Left ventricle myocardium superior (tissue), 1 donor: Measurements from ENCODE around the gene KCNQ1. TPM values are rescaled to one million over a fixed set of nuclear protein-coding genes. Genes with fewer than 3 reads are reported as not detected.
A peak's percentile ranks its signal among the peaks of the same experiment; 100 is the strongest.

ENCODE experiments used
- ATAC-seq: fragments of 200-7000 bp; cut with Tn5 transposase; one replicate; pipeline ENCODE4 v1.9.1; 2020; ENCODE audit warnings: mild to moderate bottlenecking, moderate library complexity
- DNase-seq: peaks from one replicate; pipeline ENCODE4 v3.0.0-alpha.2; 2020
- intact Hi-C: fragments of 100-400 bp; cut with micrococcal nuclease; formaldehyde crosslinking; loops from one replicate; pipeline ENCODE4 v1.11.0; 2022
- total RNA-seq: library from RNA; stranded (reverse); fragmentation: NEBNext Ultra II Directional; extraction: Animal tissue kit (Norgen Biotek cat#: 25700); gene quantifications from one replicate; pipeline ENCODE4 v1.2.1, GENCODE V29; 2021
- donor health status: DM: no; HTN: yes; CAD: no; lungs with severe emphysema.

KCNQ1 gene
- total RNA-seq, 1 donor from 2014 or later = 49.7 TPM

- intact Hi-C loops = no loop called here
- DNase-seq = no peak
- no peak for ATAC-seq
Measured at GRCh38 chr11:2774173-2775082, 329.6 kb downstream of the KCNQ1 start.

GRCh38 chr11:2775083-2775625, 330.3 kb downstream of the KCNQ1 start:
- intact Hi-C loops = no loop called here
- DNase-seq (no peak), ATAC-seq (no peak)

- DNase-seq = no peak
- ATAC-seq = no peak
- intact Hi-C loops = no loop called here
Measured at GRCh38 chr11:2775626-2776350, 331.0 kb downstream of the KCNQ1 start.

- DNase-seq (peak; percentile 23), ATAC-seq (no peak)
- intact Hi-C loops = no loop called here
Measured at GRCh38 chr11:2776351-2777061, 331.7 kb downstream of the KCNQ1 start.

GRCh38 chr11:2777386-2777785, 332.6 kb downstream of the KCNQ1 start:
- DNase-seq (peak; percentile 25), ATAC-seq (no peak)
- intact Hi-C loops = no loop called here

GRCh38 chr11:2777871-2778629, 333.2 kb downstream of the KCNQ1 start:
- intact Hi-C loops = no loop called here
- DNase-seq (peak; percentile 39), ATAC-seq (peak; percentile 5)

GRCh38 chr11:2778630-2779498, 334.1 kb downstream of the KCNQ1 start:
- intact Hi-C loops = no loop called here
- peak; percentile 89 for DNase-seq

GRCh38 chr11:2779499-2779980, 334.7 kb downstream of the KCNQ1 start:
- intact Hi-C loops = no loop called here
- ATAC-seq (no peak), DNase-seq (no peak)

More at GRCh38 chr11:2778630-2779498, 334.1 kb downstream of the KCNQ1 start:
- ATAC-seq = peak; percentile 91

GRCh38 chr11:2779981-2780849, 335.4 kb downstream of the KCNQ1 start:
- intact Hi-C loops = no loop called here
- DNase-seq (no peak), ATAC-seq (no peak)

- DNase-seq (no peak), ATAC-seq (no peak)
- intact Hi-C loops = no loop called here
Measured at GRCh38 chr11:2780850-2781407, 336.1 kb downstream of the KCNQ1 start.

- DNase-seq (no peak), ATAC-seq (no peak)
- intact Hi-C loops = no loop called here
Measured at GRCh38 chr11:2781408-2782274, 336.8 kb downstream of the KCNQ1 start.

- intact Hi-C loops = no loop called here
Measured at GRCh38 chr11:2782769-2783168, 338.0 kb downstream of the KCNQ1 start.

GRCh38 chr11:2783536-2784082, 338.8 kb downstream of the KCNQ1 start:
- intact Hi-C loops = no loop called here
- DNase-seq = no peak
- no peak for ATAC-seq

More at GRCh38 chr11:2782769-2783168, 338.0 kb downstream of the KCNQ1 start:
- ATAC-seq = no peak
- DNase-seq = no peak

GRCh38 chr11:2787816-2788167, 343.0 kb downstream of the KCNQ1 start:
- ATAC-seq (no peak), DNase-seq (no peak)
- intact Hi-C loops = no loop called here
